ENCODE measurements around the gene SAPCD2.

SAPCD2 gene

DNA sequence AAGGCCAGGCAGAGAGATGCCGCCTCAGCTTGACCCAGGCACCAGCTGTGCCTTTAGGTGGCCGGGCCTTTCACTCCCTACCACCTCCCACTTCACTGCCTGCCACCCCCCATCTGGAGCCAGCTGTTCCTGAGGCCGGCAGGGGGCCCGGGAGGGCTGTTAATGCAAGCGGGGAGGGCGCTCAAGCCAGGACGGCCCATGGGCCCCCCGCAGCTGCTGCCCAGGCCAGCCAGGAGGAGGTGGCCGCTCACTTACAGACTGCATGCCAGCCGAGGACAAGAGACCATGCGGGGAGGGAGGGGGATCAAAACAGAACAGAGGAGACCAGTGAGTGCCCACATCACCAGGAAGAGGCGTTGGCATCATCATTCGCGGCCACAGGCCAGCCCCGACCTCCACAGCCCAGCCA, 46.8 kb downstream of the SAPCD2 start:
- H3K4me1 ChIP-seq (ENCODE audit: control insufficient read depth, insufficient read depth, low read length), result peaks cover 3% of the 10 kb centered on the region; the same call in 1 of the 2 replicates
- no peak overlapping the region for H3K9ac ChIP-seq (ENCODE audit: low read length)
- H3K27me3 ChIP-seq (ENCODE audit: control insufficient read depth, insufficient read depth, low read length), result peaks cover 17% of the 10 kb centered on the region
- no peaks in the 10 kb centered on the region for H3K36me3 ChIP-seq (ENCODE audit: control insufficient read depth, insufficient read depth, low read length)
- no peak overlapping the region for H3K4me3 ChIP-seq (ENCODE audit: low read depth, low read length)
- no peak overlapping the region for H3K27ac ChIP-seq (ENCODE audit: low read depth, low read length)
- no peaks in the 10 kb centered on the region for H3K9me3 ChIP-seq (ENCODE audit: control insufficient read depth, insufficient read depth, low read depth, low read length)

DNA sequence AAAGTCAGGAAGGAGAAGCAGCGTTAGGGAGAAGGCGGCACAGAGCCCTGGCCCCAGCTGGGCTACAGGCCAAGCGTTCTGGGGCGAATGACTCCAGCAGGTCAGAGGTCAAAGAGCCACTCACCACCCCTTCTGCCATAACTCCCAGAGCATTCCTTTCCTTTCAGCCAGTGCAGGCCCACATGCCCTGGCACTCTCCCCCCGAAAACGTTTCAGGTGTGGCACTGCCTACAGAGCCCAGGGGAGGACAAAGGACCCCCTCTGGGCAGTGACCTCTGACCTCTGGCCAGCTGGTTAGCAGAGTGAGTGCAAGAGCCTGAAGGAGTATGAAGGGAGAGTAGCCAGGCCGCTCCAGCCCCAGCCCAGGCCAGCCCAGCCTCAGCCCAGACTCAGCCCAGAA, 47.2 kb downstream of the SAPCD2 start:
- no peaks in the 10 kb centered on the region for H3K36me3 ChIP-seq (ENCODE audit: control insufficient read depth, insufficient read depth, low read length)
- no peaks in the 10 kb centered on the region for H3K9me3 ChIP-seq (ENCODE audit: control insufficient read depth, insufficient read depth, low read depth, low read length)
- no peak overlapping the region for H3K9ac ChIP-seq (ENCODE audit: low read length)
- H3K4me3 ChIP-seq (ENCODE audit: low read depth, low read length), result no peak overlapping the region
- peaks cover 13% of the 10 kb centered on the region for H3K27me3 ChIP-seq (ENCODE audit: control insufficient read depth, insufficient read depth, low read length)
- H3K27ac ChIP-seq (ENCODE audit: low read depth, low read length), result no peak overlapping the region
- H3K4me1 ChIP-seq (ENCODE audit: control insufficient read depth, insufficient read depth, low read length), result peaks cover 3% of the 10 kb centered on the region; the same call in 1 of the 2 replicates

DNA sequence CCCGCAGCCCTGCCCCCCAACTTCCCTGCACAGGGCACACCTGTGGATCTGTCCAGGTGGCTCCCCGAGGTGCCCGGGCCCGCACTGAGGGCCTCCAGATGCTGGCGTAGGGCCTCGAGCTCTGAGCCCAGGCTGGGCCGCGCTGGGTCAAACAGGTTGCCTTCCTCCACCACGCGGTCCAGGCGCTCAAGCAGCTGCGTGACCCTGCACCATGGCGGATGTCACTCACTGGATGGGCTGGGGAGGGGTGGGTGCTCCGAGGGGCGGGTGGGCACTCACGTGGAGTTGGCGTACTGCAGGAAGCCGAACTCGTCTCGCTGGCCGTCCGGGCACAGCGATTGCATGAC, 47.7 kb downstream of the SAPCD2 start:
- peaks cover 3% of the 10 kb centered on the region; the same call in 1 of the 2 replicates for H3K4me1 ChIP-seq (ENCODE audit: control insufficient read depth, insufficient read depth, low read length)
- H3K9me3 ChIP-seq (ENCODE audit: control insufficient read depth, insufficient read depth, low read depth, low read length), result no peaks in the 10 kb centered on the region
- peaks cover 13% of the 10 kb centered on the region for H3K27me3 ChIP-seq (ENCODE audit: control insufficient read depth, insufficient read depth, low read length)
- H3K27ac ChIP-seq (ENCODE audit: low read depth, low read length), result no peak overlapping the region
- no peak overlapping the region for H3K9ac ChIP-seq (ENCODE audit: low read length)
- H3K36me3 ChIP-seq (ENCODE audit: control insufficient read depth, insufficient read depth, low read length), result no peaks in the 10 kb centered on the region
- H3K4me3 ChIP-seq (ENCODE audit: low read depth, low read length), result no peak overlapping the region

DNA sequence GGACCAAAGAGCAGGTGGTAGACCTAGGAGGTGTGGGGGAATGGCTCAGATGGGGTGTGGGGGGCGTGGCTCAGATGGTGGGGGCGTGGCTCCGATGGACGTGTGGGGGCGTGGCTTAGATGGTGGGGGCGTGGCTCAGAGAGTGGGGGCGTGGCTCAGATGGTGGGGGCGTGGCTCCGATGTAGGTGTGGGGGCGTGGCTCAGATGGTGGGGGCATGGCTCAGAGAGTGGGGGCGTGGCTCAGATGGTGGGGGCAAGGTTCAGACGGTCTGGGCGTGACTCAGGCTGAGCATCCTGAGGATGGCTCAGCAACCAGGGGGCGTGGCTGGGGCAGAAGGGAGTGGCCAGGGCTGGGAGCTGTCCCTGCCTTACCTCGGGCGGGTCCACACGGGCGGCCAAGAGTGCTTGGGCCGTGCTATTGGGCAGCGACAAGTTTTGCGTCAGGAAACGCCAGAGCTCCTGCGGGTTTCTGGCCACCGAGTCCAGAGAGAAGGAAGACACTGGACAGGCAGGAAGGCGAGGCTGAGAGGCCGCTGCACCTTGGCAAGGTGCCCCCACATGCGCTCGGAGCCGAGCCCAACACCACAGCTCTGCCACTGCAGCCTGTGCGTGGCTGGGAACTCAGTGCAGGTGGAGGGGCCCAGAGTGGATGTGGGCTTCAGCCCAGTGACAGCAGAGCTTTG, 48.2 kb downstream of the SAPCD2 start:
- no peaks in the 10 kb centered on the region for H3K9me3 ChIP-seq (ENCODE audit: control insufficient read depth, insufficient read depth, low read depth, low read length)
- peaks cover 3% of the 10 kb centered on the region; the same call in 1 of the 2 replicates for H3K4me1 ChIP-seq (ENCODE audit: control insufficient read depth, insufficient read depth, low read length)
- no peak overlapping the region for H3K27ac ChIP-seq (ENCODE audit: low read depth, low read length)
- no peak overlapping the region for H3K4me3 ChIP-seq (ENCODE audit: low read depth, low read length)
- peaks cover 7% of the 10 kb centered on the region for H3K27me3 ChIP-seq (ENCODE audit: control insufficient read depth, insufficient read depth, low read length)
- no peak overlapping the region for H3K9ac ChIP-seq (ENCODE audit: low read length)
- 0 out of 2 replicates have a peak, but pooled peaks cover 3% of the 10 kb centered on the region for H3K36me3 ChIP-seq (ENCODE audit: control insufficient read depth, insufficient read depth, low read length)

DNA sequence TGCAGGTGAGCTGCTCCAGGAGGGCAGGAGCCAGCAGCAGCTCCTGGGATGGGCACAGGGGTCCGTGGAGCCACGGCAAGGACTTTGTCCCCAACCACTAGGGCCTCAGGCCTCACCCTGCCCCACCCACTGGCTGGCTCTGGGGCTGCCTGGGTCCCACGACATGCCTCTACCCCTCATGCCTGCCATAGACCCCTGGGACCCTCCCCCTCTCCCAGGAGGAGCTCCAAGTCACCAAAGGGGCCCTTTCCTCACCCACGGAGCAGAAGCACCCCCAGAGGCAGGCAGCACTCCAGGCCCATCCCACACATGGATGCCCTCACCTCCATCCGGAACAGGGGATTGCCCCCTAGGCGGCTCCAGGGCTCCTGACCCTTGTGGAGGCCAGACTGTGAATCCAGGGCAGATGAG, 48.8 kb downstream of the SAPCD2 start:
- no peak overlapping the region for H3K27ac ChIP-seq (ENCODE audit: low read depth, low read length)
- H3K36me3 ChIP-seq (ENCODE audit: control insufficient read depth, insufficient read depth, low read length), result 0 out of 2 replicates have a peak, but pooled peaks cover 4% of the 10 kb centered on the region
- no peak overlapping the region for H3K9ac ChIP-seq (ENCODE audit: low read length)
- no peaks in the 10 kb centered on the region for H3K9me3 ChIP-seq (ENCODE audit: control insufficient read depth, insufficient read depth, low read depth, low read length)
- H3K27me3 ChIP-seq (ENCODE audit: control insufficient read depth, insufficient read depth, low read length), result peaks cover 2% of the 10 kb centered on the region; the same call in 1 of the 2 replicates
- H3K4me3 ChIP-seq (ENCODE audit: low read depth, low read length), result no peak overlapping the region
- peaks cover 3% of the 10 kb centered on the region; the same call in 1 of the 2 replicates for H3K4me1 ChIP-seq (ENCODE audit: control insufficient read depth, insufficient read depth, low read length)

DNA sequence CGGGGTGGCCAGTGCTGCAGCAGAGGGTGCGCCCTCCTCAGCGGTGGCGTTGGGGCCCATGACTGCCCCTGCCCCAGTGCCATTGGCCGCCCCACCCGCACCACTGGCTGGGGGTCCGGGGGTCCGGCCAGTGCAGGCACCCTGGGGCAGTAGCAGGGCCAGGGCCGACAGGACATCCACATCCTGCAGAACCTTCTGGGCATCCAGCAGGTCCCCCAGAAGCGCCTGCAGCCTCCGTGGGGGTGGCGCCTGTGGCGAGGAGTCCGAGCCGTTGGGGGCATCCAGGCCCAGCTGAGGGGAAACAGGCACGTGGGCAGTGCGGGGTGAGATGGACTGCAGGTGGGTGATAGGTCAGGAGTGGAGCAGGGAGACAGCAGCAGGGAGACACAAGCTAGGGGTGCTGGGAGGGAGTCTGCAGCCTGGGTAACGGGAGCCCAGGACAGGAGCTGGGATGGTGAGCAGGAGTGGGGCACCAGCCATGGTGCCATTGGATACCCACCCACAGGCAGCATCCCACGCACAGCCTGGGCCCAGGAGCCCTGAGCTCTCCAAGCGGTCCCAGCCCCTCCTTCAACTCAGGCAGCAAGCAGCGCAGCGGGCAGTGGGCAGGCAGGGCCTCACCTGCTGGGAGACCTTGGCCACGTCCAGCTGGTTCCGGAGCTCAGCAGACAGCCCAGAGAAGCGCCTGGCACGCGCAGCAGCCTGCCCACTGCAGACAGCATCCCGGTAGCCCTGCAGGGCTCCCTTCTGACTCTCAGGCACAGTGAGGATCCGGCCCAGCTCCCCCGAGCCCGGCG, 49.4 kb downstream of the SAPCD2 start:
- Histone ChIP-seq H3K36me3 (ENCODE audit: control insufficient read depth, insufficient read depth, low read length) (0 out of 2 replicates have a peak, but pooled peaks cover 4% of the 10 kb centered on the region), H3K27ac (ENCODE audit: low read depth, low read length) (no peak overlapping the region), H3K4me1 (ENCODE audit: control insufficient read depth, insufficient read depth, low read length) (peaks cover 3% of the 10 kb centered on the region; the same call in 1 of the 2 replicates), H3K4me3 (ENCODE audit: low read depth, low read length) (no peak overlapping the region), H3K9me3 (ENCODE audit: control insufficient read depth, insufficient read depth, low read depth, low read length) (no peaks in the 10 kb centered on the region), H3K9ac (ENCODE audit: low read length) (no peak overlapping the region), H3K27me3 (ENCODE audit: control insufficient read depth, insufficient read depth, low read length) (no peaks in the 10 kb centered on the region)

DNA sequence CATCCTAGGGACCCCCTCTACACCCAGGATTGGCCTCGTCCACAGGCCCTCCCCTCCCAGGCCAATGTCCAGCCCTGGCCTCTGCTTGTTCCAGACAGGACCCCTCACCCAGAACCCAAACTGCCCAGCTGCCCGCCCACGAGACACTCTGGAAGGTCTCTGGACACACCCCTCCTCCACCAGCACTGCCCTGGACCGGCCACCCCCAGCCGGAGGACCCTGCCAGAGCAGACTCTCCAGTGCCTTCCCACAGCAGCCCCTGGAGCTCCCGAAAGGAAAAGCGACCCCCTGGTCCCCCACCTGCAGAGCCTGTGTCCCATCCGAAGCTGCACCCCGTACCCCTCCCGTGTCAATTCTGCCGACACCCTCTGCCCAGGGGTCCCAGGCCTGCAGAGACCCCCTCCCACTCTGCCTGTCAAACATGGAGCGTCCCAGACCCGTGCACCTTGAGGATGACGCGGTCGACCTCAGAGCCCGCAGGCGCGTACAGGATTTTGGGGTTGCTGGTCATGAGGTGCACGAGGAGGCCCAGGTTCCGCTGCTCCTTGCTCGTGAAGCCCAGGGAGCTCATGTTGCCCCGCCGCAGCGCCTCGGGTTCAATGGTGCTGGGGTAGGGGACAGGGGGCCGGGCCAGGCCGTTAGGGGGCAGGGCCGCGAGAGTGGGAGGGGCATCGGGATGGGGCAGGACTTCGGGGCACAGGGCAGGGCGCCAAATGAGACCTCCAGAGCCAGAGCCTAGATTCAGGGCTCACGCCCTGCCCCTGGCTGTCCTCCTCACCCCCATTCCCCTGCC, 50.3 kb downstream of the SAPCD2 start:
- 0 out of 2 replicates have a peak, but pooled peaks cover 4% of the 10 kb centered on the region for H3K36me3 ChIP-seq (ENCODE audit: control insufficient read depth, insufficient read depth, low read length)
- H3K9ac ChIP-seq (ENCODE audit: low read length), result no peak overlapping the region
- no peaks in the 10 kb centered on the region for H3K9me3 ChIP-seq (ENCODE audit: control insufficient read depth, insufficient read depth, low read depth, low read length)
- no peak overlapping the region for H3K4me3 ChIP-seq (ENCODE audit: low read depth, low read length)
- H3K27me3 ChIP-seq (ENCODE audit: control insufficient read depth, insufficient read depth, low read length), result no peaks in the 10 kb centered on the region
- H3K4me1 ChIP-seq (ENCODE audit: control insufficient read depth, insufficient read depth, low read length), result peaks cover 3% of the 10 kb centered on the region; the same call in 1 of the 2 replicates
- H3K27ac ChIP-seq (ENCODE audit: low read depth, low read length), result no peak overlapping the region

DNA sequence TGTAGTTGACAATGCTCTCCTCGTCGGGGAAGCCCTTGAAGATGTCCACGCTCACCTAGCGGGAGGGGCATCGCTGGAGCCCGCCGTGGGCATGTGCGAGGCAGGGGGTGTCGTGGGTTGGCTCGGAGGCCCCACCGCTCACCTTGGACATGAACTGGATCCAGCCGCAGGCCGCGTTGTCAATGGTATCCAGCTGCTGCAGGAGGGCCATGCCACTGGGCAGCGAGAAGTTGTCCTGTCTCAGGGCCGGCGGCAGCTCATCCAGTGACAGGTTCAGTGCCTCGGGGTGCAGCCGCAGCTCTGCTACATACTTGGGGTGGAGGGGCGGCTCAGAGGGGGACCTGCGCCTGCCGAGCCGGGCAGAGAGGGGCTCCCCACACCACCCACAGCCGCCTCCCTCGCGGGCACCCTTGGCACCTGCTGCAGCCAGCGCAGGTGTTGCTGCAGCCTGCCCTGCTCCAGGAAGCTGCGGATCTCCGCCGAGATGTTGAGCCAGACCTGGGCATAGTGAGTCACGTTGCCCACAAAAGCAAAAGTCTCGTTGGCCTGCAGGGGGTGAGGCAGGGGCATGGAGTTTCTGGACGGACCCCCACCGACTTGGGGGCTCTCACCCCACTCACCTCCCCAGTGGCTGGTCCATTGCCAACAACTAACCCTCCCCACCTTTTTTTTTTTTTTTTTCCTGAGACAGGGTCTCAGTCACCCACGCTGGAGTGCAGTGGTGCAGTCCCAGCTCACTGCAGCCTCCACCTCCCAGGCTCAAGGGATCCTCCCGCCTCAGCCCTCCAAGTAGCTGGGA, 51.4 kb downstream of the SAPCD2 start:
- Histone ChIP-seq H3K36me3 (ENCODE audit: control insufficient read depth, insufficient read depth, low read length) (0 out of 2 replicates have a peak, but pooled peaks cover 4% of the 10 kb centered on the region), H3K4me1 (ENCODE audit: control insufficient read depth, insufficient read depth, low read length) (peaks cover 3% of the 10 kb centered on the region; the same call in 1 of the 2 replicates), H3K9ac (ENCODE audit: low read length) (no peak overlapping the region), H3K27me3 (ENCODE audit: control insufficient read depth, insufficient read depth, low read length) (no peaks in the 10 kb centered on the region), H3K4me3 (ENCODE audit: low read depth, low read length) (no peak overlapping the region), H3K9me3 (ENCODE audit: control insufficient read depth, insufficient read depth, low read depth, low read length) (no peaks in the 10 kb centered on the region), H3K27ac (ENCODE audit: low read depth, low read length) (no peak overlapping the region)

DNA sequence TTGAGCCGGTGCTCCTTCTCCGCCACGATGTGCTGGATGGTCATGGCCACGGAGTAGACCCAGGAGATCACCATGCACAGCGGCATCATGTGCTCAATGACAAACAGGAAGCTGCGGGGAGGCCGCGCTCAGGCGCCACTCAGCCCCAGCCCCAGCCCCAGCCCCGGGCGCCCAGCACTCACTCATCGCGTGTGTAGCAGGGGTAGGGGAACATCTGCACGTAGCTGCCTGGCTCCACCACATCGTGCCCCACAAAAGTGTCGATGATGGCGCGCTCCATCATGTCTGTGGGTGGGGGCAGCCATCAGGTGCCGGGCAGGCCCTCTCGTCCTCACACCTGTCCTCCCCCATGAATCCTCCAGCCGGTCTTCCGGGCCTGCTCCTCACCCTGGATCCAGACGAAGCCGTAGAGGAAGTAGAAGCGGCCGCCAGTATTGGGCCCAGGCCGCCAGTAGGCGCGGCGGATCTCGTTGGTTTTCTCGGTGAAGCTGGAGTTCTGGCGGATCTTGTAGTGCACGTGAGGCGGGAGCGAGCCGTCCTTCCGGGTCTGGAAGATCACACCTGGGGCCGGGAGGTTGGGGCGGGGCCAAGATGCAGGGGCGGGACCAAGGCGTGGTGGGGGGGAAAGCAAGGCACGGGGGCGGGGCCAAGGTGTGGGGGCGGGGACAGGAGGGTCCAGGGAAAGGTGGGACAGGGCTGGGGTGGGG, 52.4 kb downstream of the SAPCD2 start:
- Histone ChIP-seq H3K27ac (ENCODE audit: low read depth, low read length) (no peak overlapping the region), H3K4me1 (ENCODE audit: control insufficient read depth, insufficient read depth, low read length) (peaks cover 3% of the 10 kb centered on the region; the same call in 1 of the 2 replicates), H3K4me3 (ENCODE audit: low read depth, low read length) (no peak overlapping the region), H3K36me3 (ENCODE audit: control insufficient read depth, insufficient read depth, low read length) (0 out of 2 replicates have a peak, but pooled peaks cover 4% of the 10 kb centered on the region), H3K9ac (ENCODE audit: low read length) (no peak overlapping the region), H3K27me3 (ENCODE audit: control insufficient read depth, insufficient read depth, low read length) (no peaks in the 10 kb centered on the region), H3K9me3 (ENCODE audit: control insufficient read depth, insufficient read depth, low read depth, low read length) (no peaks in the 10 kb centered on the region)

DNA sequence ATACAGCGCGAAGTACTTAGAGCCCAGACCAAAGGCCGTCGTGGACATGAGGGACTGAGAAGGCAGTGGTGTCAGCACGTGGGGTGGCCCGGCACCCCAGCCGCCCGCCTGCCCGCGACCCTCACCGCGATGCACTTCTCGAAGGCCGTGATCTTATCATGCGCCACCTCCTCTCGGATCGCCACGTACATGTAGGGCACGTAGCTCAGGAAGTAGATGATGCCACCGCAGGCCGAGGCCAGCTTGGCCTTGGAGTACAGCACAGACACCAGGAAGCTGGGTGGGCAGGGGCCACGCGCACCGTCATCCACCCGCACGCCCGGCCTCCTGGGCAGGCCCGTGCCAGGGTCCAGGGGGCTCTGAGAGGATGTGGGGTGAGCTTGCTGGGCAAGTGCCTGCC, 53.3 kb downstream of the SAPCD2 start:
- Histone ChIP-seq H3K9me3 (ENCODE audit: control insufficient read depth, insufficient read depth, low read depth, low read length) (no peaks in the 10 kb centered on the region), H3K36me3 (ENCODE audit: control insufficient read depth, insufficient read depth, low read length) (0 out of 2 replicates have a peak, but pooled peaks cover 4% of the 10 kb centered on the region), H3K27me3 (ENCODE audit: control insufficient read depth, insufficient read depth, low read length) (no peaks in the 10 kb centered on the region; the same call in 1 of the 2 replicates)

More for the DNA sequence above, 53.3 kb downstream of the SAPCD2 start:
- no peak overlapping the region for H3K9ac ChIP-seq (ENCODE audit: low read length)
- H3K27ac ChIP-seq (ENCODE audit: low read depth, low read length), result no peak overlapping the region
- H3K4me1 ChIP-seq (ENCODE audit: control insufficient read depth, insufficient read depth, low read length), result no peaks in the 10 kb centered on the region
- H3K4me3 ChIP-seq (ENCODE audit: low read depth, low read length), result no peak overlapping the region

Data from HUES6 (cell line).